ENCODE measurements around the gene STEAP2.

GRCh38 chr7:90191648-90192047 lies 19.9 kb upstream of the STEAP2 start:
- TF ChIP-seq, protein P1, sequence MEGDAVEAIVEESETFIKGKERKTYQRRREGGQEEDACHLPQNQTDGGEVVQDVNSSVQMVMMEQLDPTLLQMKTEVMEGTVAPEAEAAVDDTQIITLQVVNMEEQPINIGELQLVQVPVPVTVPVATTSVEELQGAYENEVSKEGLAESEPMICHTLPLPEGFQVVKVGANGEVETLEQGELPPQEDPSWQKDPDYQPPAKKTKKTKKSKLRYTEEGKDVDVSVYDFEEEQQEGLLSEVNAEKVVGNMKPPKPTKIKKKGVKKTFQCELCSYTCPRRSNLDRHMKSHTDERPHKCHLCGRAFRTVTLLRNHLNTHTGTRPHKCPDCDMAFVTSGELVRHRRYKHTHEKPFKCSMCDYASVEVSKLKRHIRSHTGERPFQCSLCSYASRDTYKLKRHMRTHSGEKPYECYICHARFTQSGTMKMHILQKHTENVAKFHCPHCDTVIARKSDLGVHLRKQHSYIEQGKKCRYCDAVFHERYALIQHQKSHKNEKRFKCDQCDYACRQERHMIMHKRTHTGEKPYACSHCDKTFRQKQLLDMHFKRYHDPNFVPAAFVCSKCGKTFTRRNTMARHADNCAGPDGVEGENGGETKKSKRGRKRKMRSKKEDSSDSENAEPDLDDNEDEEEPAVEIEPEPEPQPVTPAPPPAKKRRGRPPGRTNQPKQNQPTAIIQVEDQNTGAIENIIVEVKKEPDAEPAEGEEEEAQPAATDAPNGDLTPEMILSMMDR (conservative IDR thresholded peaks at IDR 0.05; ENCODE audit: low read length) = no peak
- TF ChIP-seq EZH2phosphoT487 (IDR thresholded peaks at IDR 0.05; ENCODE audit: borderline replicate concordance) = no peak
